DND-41 (cell line): ENCODE data around the gene STK24.

ENCODE experiments used
- CTCF ChIP-seq: IDR thresholded peaks from 2 replicates; pipeline ENCODE4 v1.5.1; 2012; ENCODE audit warnings: borderline replicate concordance, low read length, moderate library complexity, mild to moderate bottlenecking; ENCODE audit not compliant: poor library complexity, severe bottlenecking; ENCODE audit errors: extremely low read depth
- EZH2 ChIP-seq: IDR thresholded peaks from 3 replicates; pipeline ENCODE4 v1.6.1; 2012; ENCODE audit warnings: borderline replicate concordance, low read depth, mild to moderate bottlenecking, moderate library complexity, low read length, inconsistent platforms; ENCODE audit not compliant: severe bottlenecking

- TF ChIP-seq CTCF (no peak), EZH2 (no peak)
Observed at GRCh38 chr13:98507282-98507797, 69.6 kb downstream of the STK24 start.
